Activated B cell treated with CpG ODN at 0.5 μM for 24 hours (primary cell): Measurements from ENCODE around the gene PDE6D. TPM values are rescaled to one million over a fixed set of nuclear protein-coding genes. Genes with fewer than 3 reads are reported as not detected.
A peak's percentile ranks its signal among the peaks of the same experiment; 100 is the strongest.

ENCODE experiments used
- ATAC-seq: fragments of 200-7000 bp; cut with Tn5 transposase; one replicate; pipeline ENCODE4 v1.10.0; 2021; ENCODE audit warnings: low read depth, mild to moderate bottlenecking, moderate library complexity
- CTCF ChIA-PET: fragments of 350-600 bp; sonication (Branson Sonifier 250); formaldehyde crosslinking; loops from one replicate; lab custom pipeline; 2021; ENCODE audit warnings: antibody characterized with exemption; lab: Charles Lee
- POLR2A ChIA-PET: fragments of 350-600 bp; sonication (Branson Sonifier 250); formaldehyde crosslinking; loops from one replicate; lab custom pipeline; 2021; ENCODE audit warnings: antibody characterized with exemption; lab: Charles Lee
- DNase-seq: peaks from one replicate; pipeline ENCODE4 v3.0.0; 2022
- H3K27ac Mint-ChIP-seq: one replicate; pipeline ENCODE4 v1.8.0; 2020; ENCODE audit warnings: mixed read lengths
- H3K27me3 Mint-ChIP-seq: one replicate; pipeline ENCODE4 v1.8.0; 2021; ENCODE audit warnings: mixed read lengths
- H3K36me3 Mint-ChIP-seq: one replicate; pipeline ENCODE4 v1.8.0; 2021; ENCODE audit warnings: low read depth, mixed read lengths
- H3K4me1 Mint-ChIP-seq: one replicate; pipeline ENCODE4 v1.8.0; 2021; ENCODE audit warnings: mixed read lengths
- H3K4me3 Mint-ChIP-seq: one replicate; pipeline ENCODE4 v1.8.0; 2020; ENCODE audit warnings: mild to moderate bottlenecking, mixed read lengths
- H3K9me3 Mint-ChIP-seq: one replicate; pipeline ENCODE4 v1.8.0; 2020; ENCODE audit warnings: mixed read lengths
- intact Hi-C: fragments of 100-400 bp; cut with micrococcal nuclease; formaldehyde crosslinking; loops from one replicate; pipeline ENCODE4 v1.15.1; 2024
- total RNA-seq: library from RNA; stranded (reverse); gene quantifications from 2 replicates; pipeline ENCODE4 v1.2.3, GENCODE V29; 2022
- TF ChIP-seq, protein P1 (sequence below): fragments of 200-600 bp; IDR thresholded peaks from one replicate; pipeline ENCODE4 v1.8.0; 2022; ENCODE audit warnings: antibody characterized with exemption, mild to moderate bottlenecking

The PDE6D gene
- total RNA-seq, 1 donor from 2014 or later = 41.3 TPM

DNA sequence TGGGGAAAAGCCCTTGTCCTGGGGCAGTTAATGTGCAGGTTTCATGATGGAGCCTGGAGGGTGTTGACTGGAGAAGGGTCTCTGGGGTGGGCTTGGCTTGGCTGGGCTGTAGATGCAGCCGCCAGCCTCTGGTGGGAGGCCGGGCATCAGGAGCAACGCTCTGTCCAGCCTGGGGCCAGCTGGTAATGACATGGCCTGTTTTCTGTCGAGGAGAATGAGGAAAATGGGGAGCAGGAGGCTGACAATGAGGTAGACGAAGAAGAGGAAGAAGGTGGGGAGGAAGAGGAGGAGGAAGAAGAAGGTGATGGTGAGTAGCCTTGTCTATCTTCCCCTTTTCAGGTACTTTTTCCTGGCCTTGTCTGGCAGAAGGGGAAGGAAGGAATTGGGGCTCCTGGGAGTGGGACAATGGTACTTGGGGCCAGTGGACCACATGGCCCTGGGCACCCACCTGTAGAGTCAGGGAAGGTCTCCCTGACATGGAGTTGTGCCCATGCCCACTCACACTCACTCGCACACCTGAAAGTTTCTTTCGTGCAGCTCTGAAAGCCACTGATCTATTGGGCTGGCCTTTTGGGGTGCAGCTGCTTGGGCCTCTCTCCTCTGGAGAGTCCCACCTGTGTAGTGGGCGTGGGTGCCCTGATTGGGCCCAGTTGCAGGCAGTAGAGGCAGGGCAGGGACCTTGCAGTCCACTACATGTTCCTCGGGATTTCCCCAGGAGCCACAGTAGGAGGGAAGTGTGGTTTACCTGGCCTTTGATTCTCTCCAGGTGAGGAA is 69.2 kb downstream of the PDE6D start:
- H3K36me3 Mint-ChIP-seq = peaks cover 49% of the 10 kb centered on the region
- H3K9me3 Mint-ChIP-seq = no peaks in the 10 kb centered on the region
- peak overlapping the region; percentile 91 for H3K4me3 Mint-ChIP-seq
- ChIA-PET POLR2A (interaction anchor here (0.9 to 12.2 kb wide), 9 partner anchors 9 to 248 kb away, joined by 3 to 376 read pairs (median 13); partner anchors contain the start of genes NCL and PDE6D), CTCF (interaction anchor here (1.1 to 7.9 kb wide), 3 partner anchors 32 to 99 kb away, joined by 5 to 429 read pairs (median 118); no protein-coding TSS in a partner anchor)
- DNase-seq (no peak), ATAC-seq (no peak)
- H3K27ac Mint-ChIP-seq = peak overlapping the region; percentile 93
- intact Hi-C loops = no loop called here
- H3K27me3 Mint-ChIP-seq = no peaks in the 10 kb centered on the region
- peaks cover 56% of the 10 kb centered on the region for H3K4me1 Mint-ChIP-seq
- TF ChIP-seq, protein P1, sequence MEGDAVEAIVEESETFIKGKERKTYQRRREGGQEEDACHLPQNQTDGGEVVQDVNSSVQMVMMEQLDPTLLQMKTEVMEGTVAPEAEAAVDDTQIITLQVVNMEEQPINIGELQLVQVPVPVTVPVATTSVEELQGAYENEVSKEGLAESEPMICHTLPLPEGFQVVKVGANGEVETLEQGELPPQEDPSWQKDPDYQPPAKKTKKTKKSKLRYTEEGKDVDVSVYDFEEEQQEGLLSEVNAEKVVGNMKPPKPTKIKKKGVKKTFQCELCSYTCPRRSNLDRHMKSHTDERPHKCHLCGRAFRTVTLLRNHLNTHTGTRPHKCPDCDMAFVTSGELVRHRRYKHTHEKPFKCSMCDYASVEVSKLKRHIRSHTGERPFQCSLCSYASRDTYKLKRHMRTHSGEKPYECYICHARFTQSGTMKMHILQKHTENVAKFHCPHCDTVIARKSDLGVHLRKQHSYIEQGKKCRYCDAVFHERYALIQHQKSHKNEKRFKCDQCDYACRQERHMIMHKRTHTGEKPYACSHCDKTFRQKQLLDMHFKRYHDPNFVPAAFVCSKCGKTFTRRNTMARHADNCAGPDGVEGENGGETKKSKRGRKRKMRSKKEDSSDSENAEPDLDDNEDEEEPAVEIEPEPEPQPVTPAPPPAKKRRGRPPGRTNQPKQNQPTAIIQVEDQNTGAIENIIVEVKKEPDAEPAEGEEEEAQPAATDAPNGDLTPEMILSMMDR = no peak

DNA sequence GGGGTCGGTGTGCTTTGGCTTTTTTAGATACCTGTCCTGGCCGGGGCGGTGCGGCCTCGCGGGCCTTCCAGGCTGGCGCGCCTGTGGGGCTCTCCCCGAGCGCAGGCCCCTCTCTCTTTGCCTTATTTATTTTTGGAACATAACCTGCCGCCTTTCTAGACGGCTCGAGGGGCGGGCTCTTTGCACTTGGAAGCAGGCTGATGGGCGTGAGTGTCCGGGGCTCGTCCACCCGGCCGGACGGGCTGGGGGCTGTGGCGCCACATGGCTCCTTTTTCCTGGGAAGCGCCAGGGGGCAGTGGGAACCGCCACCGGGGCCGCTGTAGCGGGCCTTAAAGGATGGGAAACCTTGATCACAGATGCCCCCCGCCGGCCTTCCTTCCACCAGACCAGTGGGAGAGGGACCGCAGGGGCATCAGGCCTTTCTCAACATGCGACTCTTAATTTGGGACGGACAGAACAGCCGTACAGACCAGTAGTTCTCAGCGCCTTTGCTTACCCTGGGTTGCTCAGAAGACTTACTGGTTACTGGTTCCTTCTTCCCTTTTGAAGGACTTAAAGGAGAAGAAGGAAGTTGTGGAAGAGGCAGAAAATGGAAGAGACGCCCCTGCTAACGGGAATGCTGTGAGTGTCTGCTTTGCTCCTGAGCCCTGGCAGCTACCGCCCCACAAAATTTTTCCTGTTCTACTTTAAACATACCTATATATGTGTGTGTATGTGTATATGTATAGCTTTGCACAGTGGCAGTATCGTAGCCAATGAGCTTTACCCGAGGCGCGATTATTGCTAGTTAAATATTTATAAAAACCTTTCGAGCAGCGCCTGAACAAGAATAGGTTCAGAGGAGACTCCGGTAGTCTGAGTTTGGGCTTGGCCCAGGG is 70.0 kb downstream of the PDE6D start:
- intact Hi-C loops = no loop called here
- ATAC-seq (no peak), DNase-seq (peak; percentile 36)
- H3K27ac Mint-ChIP-seq = peak overlapping the region; percentile 93
- H3K4me3 Mint-ChIP-seq = peak overlapping the region; percentile 91
- TF ChIP-seq, protein P1 = no peak
- peaks cover 55% of the 10 kb centered on the region for H3K36me3 Mint-ChIP-seq
- peaks cover 58% of the 10 kb centered on the region for H3K4me1 Mint-ChIP-seq
- ChIA-PET CTCF (interaction anchor here (7.0 to 7.9 kb wide), 2 partner anchors 31 to 98 kb away, joined by 118 to 429 read pairs; no protein-coding TSS in a partner anchor), POLR2A (interaction anchor here (1.1 to 12.2 kb wide), 8 partner anchors 8 to 194 kb away, joined by 3 to 376 read pairs (median 97); partner anchors contain the start of gene PDE6D)
- no peaks in the 10 kb centered on the region for H3K9me3 Mint-ChIP-seq
- H3K27me3 Mint-ChIP-seq = no peaks in the 10 kb centered on the region

DNA sequence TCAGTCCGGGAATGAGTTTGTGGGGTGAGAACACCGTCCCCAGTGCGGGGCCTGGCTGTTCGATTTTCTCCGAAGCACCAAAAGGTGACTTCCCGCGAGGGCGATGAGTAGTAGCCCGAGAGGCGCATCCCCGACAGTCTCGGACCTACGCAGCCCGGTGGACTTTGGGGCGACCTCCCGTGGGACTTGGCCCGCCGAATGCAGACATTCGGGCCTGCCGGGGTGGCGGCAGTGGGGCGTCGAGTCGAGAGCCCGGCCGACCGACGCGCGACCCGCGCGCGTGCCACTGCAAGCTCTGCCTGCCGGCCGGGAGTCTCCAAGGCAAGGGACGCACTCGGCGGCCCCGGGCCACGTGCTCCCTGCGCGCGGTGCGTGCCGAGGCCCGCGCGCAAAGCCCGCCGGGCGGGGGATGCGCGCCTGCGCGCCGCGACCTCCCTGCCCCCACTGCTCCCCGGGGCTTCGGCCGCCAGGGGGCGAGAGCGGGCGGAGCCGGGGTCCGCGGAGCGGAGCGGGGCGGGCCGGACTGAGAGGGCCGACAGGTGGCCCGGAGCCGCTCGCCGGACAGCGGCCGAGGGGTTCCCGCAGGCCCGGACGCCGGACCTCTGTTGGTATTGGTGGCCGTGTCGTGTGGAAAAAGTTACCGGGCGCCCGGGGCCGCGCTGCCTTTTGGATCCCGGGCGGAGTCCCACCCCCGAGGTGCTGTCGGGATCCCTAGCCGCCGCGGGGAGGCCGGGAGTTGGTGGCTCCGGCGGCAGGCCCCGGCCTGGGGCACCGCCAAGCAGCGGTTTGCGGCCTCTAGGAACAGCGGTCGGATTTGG is 70.9 kb downstream of the PDE6D start:
- Mint-ChIP-seq H3K27ac (peak overlapping the region; percentile 94), H3K27me3 (no peaks in the 10 kb centered on the region), H3K4me1 (peaks cover 57% of the 10 kb centered on the region), H3K4me3 (peak overlapping the region; percentile 91), H3K36me3 (peaks cover 52% of the 10 kb centered on the region), H3K9me3 (no peaks in the 10 kb centered on the region)
- intact Hi-C loops = no loop called here
- ATAC-seq (peak; percentile 13), DNase-seq (peak; percentile 99)
- TF ChIP-seq, protein P1 = no peak
- CTCF ChIA-PET = interaction anchor here (0.7 to 4.6 kb wide), 6 partner anchors 24 to 103 kb away, joined by 3 to 28 read pairs (median 13); no protein-coding TSS in a partner anchor
- POLR2A ChIA-PET = interaction anchor here (0.6 to 12.2 kb wide), 8 partner anchors 11 to 246 kb away, joined by 3 to 717 read pairs (median 160); partner anchors contain the start of gene NCL

DNA sequence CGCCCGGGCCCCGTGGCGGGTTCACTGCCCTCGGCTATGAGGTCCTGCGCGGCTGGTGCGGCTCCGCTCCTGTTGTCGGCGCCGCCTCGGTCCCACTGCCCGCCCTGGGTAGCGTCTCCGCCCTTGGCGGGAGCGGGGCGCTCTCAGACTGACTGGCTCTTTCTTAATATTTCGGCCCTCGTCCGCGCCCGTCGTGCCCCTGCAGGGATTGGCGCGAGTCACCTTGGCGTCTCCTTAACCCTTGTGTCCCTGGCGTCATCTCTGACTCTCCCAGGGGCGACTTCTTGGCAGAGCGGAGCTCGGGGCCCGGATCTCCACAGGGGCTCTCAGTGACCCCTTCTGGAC is 71.5 kb downstream of the PDE6D start:
- DNase-seq (no peak), ATAC-seq (no peak)
- H3K36me3 Mint-ChIP-seq = peaks cover 52% of the 10 kb centered on the region
- H3K4me1 Mint-ChIP-seq = peaks cover 54% of the 10 kb centered on the region
- ChIA-PET POLR2A (interaction anchor here (1.1 to 12.2 kb wide), 7 partner anchors 25 to 245 kb away, joined by 3 to 717 read pairs (median 280); partner anchors contain the start of gene NCL), CTCF (interaction anchor here (0.7 to 4.6 kb wide), 7 partner anchors 24 to 102 kb away, joined by 3 to 28 read pairs (median 17); no protein-coding TSS in a partner anchor)
- H3K27ac Mint-ChIP-seq = peak overlapping the region; percentile 94
- H3K27me3 Mint-ChIP-seq = no peaks in the 10 kb centered on the region
- H3K4me3 Mint-ChIP-seq = peak overlapping the region; percentile 91
- no peaks in the 10 kb centered on the region for H3K9me3 Mint-ChIP-seq
- TF ChIP-seq, protein P1 = no peak
- intact Hi-C loops = no loop called here
